Stimulated activated CD4-positive, alpha-beta T cell treated with anti-CD3 and anti-CD28 coated beads, TNF-alpha, amount 100 ng/mL, for 24 hours (primary cell): ENCODE data around the gene ACSF3.
A peak's percentile ranks its signal among the peaks of the same experiment; 100 is the strongest.

ENCODE experiments used
- DNase-seq, 3 experiments: peaks; one replicate each; pipeline ENCODE4 v3.0.0-alpha.2; 2020; ENCODE audit warnings: low read depth in 3 of 3

ACSF3 gene

DNA sequence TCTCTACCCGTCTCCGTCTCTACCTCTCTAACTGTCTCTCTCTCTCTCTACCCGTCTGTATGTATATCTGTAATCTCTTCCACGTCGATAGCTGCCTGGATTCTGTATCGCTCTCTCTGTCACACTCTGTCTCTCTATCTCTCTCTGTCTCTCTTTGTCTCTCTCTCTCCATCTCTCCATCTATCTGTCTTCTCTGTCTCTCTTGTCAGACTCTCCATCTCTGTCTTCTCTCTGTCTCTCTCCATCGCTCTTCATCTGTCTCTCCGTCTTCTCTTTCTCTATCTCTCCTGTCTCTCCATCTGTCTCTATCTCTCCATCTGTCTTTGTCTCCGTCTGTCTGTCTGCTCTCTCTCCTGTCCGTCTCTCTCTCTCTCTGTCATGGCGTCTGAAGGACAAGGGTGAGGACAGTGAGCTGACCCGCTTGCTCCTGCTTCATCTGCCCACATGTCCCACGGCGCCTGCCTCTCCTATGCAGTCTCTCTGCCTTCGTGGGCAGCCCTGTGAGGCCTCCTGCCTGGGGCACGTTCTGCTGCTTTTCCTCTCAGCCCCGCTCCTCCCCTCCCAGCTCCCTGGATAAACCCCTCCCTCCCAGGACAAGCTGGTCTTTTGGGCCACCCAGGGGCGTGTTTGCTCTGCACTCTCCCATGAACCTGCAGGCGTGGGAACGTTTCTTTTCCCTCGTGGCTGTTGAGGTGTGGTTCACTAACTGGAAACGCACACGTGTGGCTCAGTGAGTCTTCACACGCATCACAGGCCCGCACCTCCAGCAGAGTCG lies 18.9 kb downstream of the ACSF3 start:
- no peak for DNase-seq

DNA sequence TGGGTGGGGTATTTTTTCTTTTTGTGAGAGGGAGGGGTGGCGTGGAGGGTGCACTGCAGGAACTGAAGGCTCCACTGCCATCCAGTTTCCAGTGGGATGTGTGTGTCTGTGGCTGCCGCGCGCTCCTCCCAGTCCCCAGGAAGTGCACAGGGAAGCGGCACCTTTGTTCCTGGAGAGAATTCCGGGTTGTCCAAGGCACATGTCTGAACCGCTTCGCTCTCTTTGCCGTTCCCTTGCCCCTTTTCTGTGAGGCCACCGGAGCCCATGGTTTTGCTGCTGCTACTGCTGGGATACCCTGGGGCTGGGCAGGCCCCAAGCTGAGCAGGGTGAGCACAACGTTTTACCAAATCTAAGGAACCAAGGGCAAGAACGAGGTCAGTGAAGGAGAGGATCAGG lies 19.5 kb downstream of the ACSF3 start:
- no peak for DNase-seq

DNA sequence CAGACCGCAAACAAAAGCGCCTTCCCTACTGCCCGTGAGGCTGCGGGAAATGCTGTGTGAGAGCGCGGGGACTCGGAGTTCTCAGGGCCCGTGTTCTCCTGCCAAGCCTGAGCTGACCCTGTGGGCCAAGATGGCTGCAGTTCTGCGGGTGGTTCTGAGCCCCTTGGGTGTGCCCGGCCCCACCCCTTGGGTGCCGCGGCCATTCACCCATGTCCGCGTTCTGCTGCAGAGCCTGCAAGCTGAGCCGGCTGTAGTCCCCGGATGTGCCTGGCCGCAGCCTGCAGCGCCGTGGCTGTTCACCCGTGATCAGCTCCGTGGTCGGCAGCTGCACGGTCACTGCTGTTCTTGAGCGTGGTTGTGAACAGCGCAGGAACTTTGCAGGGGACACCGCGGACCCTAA lies 20.0 kb downstream of the ACSF3 start:
- DNase-seq: no peak

DNA sequence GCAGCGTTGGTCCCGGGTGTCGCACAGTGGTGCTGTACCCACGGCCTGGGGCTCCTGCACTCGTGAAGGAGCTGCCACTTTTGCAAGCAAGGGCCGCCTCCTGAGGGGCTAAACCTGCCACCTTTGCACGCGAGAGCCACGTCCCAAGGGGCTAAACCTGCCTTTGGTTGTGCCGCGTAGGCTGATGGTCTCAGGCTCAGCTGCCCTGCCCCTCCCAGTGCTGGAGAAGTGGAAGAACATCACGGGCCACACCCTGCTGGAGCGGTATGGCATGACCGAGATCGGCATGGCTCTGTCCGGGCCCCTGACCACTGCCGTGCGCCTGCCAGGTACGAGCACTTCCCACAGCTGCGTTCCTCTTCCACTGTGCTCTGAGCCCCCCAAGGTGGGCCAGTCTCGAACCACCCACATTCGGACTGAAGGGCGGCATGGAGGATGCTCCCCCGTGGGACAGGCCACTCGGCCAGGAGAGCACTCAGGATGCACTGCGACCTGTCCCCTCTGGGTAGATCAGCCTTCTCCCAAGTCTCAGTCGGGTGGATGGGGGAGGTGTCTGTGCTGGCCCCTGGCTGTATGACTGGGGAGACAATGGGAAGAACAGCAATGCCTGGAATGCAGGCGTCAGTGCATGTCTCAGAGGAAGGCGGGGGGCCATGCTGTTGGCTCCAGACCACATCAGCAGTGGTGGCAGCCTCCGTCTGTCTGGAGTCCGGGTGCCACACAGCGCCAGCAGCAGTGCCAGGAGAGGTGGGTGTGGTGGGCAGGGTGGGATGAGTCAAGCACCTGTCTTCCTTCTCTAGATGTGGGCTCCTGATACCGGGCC lies 20.7 kb downstream of the ACSF3 start:
- DNase-seq: no peak

DNA sequence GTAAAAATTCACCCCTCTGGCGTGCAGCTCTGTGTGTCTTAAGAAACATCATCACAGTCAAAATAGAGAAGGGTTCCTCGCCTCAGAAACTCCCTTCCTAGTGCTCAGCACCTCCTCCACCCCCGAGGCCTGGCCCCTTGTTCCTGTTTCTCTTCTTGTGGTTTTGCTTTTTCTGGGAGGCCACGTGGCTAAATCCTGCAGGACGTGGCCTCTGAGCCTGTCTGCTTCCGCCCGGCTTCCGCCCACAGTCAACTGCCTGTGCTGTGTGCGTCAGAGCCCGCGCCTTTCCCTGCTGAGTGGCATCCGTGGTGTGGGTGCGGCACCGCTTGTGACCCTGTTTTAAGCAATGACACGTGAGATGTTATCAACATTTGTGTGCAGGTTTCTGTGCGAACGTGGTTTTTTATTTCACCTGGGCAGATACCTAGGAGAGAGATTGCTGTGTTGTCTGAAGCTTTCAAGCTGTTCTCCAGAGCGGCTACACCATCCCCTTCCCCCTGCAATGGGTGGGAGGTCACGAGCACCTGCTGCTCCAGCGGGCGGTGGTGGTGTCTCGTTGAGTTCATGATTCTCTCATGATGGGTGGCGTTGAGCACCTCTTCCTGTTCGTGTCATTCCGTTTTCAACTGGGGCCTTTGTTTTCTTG lies 21.7 kb downstream of the ACSF3 start:
- peak; percentile 60 to 86 (median 73) for DNase-seq

DNA sequence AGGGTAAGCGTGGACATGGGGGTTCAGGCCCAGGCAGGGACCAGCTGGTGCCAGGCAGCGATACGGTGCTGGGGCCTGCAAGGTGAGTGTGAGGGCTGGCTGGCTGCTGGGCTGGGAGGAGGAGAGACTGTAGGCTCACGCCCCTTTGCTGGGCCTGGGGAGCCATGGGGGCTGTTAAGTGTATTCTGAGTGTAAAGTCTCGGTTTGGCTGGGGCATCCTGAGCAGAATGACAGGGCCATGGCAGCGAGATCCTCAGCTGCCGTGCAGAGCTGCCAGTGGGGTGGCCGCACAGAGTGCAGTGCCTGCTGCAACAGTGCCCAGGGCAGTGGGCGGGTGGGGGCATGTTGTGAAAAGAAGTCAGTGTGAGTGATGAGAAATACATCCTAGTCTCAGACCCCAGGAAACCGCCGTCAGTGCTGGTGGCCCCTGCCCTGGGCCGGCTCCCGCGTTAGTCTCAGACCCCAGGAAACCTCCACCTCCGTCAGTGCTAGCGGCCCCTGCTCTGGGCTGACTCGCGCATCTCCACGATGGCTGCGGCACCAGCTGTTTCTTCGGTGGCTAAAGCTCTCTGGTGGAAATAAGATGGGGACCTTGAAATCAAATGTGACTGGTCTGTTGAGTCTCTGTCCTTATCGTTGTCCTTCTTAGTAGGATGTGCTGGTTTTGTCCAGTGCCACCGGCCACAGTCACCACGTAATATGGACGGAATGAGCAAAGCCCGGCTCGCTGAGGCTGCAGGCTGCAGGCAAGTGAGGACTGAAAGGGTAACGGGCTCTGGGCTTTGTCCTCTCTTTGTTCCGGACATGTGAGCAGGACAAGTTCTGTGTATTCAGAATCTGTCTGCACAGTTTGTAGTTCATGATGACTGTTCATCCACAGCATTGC lies 22.9 kb downstream of the ACSF3 start:
- no peak for DNase-seq

DNA sequence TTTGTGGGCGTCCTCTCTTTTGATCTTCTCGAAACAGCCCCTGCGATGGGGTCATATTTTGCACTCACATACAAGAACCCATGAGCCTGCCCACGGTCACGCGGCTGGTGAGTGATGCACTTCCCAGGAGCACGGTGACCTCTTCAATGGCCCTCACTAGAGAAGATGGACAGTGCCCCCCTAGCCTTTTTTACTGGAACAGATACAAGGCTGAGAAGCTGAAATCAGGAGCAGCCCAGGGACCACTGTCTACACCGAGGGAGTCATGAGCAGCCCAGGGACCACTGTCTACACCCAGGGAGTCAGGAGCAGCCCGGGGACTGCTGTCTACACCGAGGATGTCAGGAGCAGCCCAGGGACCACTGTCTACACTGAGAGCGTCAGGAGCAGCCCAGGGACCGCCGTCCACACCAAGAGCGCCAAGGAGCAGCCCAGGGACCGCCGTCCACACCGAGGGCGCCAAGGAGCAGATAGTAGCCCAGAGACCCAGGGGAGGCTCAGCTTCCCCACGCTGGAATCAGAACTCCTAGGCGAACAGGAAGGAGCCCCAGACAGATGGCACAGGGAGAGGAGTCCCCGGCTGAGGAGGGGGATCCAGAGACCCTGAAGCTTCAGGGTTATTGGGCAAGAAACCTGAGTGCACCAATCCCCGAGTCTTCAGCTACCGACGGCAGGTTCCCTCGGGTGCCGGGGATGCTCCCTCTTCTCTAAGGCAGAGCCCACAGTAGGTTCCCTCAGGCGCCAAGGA lies 23.7 kb downstream of the ACSF3 start:
- no peak for DNase-seq

DNA sequence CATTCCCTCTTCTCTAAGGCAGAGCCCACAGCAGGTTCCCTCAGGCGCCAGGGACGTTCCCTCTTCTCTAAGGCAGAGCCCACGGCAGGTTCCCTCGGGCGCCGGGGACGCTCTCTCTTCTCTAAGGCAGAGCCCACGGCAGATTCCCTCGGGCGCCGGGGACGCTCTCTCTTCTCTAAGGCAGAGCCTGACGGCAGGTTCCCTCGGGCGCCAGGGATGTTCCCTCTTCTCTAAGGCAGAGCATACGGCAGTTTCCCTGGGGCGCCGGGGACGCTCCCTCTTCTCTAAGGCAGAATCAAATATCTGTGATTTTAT lies 24.3 kb downstream of the ACSF3 start:
- no peak for DNase-seq

DNA sequence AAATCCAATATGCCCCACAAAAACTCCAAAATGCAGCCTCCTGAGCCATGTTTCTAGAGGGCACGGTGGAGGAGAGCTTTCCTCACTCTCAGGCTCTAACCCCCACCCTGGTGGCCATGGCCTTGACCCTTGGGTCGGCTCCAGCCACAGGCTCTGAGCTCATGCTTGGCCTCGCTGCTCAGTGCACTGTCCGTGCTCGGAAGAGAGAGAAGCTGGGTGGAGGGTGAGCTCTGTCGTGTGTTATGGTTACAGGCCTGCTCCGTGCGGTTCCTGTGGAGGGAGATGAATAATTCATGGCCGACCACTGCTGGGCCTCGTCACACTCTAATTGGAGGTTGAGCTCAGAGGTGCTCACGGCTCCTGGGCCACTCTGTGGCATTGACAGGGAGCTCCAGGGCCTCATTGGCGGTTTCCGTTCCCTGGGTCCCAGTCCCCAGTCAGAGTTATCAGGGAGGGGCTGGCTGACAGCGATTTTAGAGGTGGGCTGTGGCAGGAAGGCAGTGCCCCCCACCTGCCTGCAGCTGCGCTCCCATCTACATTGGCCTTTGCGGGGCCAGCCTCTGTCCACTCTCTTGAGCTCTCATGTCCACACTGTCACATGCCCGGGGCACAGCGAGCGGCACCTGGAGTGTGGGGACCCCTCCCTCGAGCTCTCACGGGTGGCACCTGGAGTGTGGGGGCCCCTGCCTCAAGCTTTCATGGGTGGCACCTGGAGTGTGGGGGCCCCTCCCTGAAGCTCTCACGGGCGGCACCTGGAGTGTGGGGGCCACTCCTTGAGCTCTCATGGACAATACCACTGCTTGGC lies 24.9 kb downstream of the ACSF3 start:
- no peak for DNase-seq

DNA sequence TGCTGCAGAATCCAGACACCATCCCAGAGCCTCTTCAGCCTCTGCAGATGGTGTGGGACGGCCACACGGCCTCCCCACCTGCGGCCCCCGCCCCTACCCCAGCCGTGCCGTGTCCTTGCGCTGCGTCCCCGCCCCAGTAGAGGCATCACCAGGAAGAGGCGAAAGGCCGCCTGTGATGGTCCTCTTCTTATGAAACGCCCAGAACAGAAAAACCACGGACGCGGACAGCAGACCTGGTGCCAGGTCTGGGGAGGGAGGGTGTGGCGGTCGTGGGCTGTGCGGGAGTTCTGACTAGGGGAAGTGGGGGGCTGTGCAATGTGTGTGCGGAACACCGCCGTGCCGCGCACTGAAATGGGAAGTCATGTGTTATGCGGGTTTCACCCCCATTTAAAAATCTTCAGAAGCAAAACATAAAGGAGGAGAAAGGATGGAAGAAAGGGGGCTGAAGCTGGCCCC lies 25.5 kb downstream of the ACSF3 start:
- DNase-seq: no peak

DNA sequence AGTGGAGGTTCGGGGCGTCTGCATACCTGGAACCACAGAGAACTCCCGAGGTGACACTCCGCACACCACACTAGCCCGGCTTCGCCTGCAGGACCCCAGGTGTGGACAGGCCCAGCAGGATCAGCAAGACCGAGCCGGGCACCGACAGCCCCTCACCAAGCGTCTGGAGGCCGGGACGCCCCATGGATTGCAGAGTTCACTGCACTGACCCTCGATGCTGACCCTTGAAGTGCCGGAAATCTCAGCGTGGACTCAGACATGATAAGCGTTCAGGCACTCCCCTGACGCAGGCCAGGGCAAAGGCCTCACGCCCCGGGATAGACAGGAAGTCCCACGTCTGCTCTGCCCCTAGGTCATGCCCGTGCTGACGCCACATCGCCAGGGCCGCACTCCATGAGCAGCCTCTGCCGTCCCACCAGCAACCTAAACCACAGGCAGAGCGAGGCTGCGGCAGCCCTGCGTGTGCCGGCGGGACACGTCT lies 26.0 kb downstream of the ACSF3 start:
- no peak for DNase-seq

DNA sequence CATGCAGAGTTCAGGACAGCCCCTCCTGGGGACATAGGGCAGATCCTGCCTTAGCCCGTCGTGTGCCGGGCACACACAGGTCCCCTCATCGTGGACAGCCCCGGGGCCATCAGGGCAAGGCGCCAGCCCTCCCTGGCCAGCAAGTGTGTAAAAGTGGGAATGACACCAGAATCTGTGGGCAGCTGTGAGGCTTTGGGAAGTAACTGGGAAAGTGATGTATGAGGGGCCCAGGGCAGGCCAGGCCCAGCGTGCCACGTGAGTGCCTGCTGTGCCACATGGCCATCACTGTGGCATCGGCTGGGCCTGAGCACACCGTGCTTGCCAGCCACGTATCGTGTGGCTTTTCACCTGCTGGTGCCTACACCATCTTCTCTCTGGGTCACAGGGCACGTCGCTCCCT lies 26.6 kb downstream of the ACSF3 start:
- DNase-seq: no peak

DNA sequence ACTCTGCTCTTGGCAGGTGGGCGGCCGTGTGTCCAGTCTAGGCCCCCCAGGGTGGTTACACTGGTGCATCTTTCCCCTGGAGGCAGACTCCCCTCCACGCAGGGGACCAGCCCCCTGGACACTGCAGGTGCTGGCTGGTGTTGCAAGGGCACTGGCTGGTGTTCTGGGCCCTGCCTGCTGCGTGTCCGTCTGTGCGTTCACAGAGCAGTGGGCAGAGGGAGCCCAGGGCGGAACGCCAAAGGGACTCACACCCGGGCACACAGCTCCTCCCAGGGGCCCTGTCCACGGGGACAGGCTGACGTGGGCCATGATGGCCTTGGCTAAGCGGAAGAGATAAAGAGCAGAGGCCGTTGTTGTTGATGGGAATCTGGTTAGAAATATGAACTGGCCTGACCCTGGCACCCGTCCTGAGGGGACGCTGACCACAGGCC lies 27.3 kb downstream of the ACSF3 start:
- no peak for DNase-seq

DNA sequence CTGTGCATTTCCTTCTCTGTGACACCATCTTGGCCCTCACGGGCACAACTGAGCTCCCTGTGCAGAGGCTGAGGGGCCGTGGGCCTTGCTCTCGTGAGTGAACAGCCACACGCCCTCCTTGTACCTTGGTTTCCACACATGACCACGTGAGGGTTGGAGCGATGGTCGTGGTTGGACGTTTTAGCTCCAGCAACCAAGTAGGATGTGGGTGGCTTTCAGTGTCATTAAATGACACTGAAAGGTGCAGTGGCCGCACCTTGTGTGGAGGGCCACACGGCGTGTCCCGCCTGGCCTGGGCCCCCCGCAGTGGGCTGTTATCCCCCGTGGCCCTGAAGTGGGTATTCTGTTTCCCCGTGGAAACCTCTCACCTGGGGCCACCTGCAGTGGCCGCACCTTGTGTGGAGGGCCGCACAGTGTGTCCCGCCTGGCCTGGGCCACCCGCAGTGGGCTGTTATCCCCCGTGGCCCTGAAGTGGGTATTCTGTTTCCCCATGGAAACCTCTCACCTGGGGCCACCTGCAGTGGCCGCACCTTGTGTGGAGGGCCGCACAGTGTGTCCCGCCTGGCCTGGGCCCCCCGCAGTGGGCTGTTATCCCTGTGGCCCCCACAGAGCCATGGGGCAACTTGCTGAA lies 28.2 kb downstream of the ACSF3 start:
- no peak for DNase-seq

DNA sequence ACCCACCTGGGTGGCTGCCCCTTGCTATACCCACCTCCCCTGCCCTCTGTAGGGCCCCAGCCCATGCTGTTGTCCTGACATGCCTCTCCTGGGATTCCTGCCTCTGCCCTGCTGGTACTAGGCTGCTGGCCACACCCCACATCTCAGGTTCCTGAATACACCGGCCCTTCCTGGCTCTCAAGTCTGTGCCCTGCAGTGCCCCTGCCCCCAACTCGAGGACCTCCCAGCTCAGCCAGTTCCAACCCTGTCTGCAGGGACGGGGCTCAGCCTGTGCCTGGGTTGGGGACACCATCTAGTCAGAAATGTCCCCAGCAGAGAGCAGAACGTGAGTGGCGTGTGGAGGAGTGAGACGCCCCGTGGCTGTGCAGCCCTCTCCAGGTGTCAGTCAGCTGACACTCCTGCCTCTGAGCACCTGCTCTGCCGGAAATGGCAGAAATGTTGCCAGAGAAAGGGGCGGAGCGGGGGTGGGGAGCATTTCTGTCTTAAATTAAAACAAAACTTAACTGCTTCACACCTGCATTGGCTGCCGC lies 28.7 kb downstream of the ACSF3 start:
- DNase-seq: peak in 2 of 3 experiments; percentile 10 to 28

DNA sequence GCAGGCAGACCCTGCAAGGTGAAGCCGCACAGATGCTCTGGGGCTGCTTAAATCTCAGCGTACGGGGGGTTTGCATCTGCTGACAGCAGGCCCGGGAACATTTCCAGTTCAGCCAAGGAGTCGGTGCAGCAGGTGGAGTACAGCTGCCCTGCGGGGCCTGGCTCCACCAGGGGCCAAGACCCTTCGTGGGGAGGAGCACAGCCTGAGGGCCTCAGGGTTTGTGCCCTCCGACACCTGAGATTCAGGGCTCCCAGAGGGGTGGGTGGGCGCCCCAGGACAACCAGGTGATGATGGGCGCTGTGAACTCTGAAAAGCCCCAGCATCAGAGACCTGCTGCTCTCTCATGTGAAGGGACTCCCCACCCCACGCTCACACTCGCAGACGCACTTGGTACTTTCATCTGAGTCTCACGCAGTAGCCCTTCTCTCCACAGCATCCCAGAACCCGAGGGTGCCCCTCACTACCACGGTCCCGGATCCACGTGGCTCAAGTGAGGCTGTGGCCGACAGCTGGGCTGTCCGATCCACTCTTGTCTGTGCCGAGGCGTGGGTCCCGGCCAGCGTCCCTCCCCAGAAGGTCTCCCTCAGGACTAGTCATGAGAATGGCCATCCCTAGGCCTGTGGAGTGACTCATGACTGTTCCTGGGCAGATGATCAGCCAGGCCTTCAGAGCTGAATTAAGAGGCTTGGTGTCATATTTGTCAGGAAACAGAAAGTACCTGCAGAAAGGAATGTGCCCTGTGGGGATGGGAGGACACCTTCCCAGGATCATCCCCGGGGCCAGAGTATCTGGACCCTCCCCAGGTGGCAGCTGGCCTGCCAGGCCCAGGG lies 29.6 kb downstream of the ACSF3 start:
- DNase-seq: no peak

DNA sequence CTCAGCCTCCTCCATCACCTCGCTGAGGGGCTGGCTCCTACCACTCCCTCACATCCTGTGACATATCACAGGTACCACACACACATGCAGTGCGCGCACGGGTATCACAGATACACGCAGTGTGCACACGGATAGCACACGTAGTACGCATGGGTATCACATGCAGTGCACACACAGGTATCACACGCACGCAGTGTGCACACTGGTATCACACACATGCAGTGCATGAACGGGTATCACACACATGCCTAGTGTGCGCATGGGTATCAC lies 30.1 kb downstream of the ACSF3 start:
- no peak for DNase-seq

DNA sequence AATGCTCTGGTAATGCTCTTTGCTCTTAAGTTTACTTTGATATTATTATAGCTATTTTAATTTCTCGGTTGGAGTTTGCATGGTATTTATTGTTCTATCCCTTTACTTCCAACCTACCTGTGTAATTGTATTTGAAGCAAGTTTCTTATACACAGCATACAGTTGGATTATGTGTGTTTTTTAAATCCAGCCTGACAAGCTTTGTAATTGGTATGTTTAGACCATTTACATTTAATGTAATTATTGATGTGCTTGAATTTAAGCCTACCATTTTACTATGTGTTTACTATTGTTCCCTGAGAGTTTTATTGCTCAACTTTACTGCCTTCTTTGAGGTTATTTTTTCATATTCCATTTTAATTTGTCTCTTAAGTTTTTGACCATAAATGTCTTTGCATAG lies 35.7 kb downstream of the ACSF3 start:
- no peak for DNase-seq

DNA sequence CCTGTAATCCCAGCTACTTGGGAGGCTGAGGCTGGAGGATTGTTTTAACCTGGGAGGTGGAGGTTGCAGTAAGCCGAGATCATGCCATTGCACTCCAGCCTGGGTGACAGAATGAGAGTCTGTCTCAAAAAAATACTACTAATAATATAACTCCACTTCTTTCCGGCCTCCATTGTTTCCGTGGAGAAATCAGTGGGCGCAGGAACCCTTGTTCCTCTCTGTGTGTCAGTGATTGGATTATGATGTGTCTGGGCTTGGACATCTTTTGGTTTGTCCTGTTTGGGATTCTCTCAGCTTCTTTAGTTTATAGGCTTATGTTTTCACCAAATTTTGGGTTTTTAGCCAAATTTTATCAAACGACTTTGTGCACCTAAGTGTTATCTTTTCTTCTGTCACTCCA lies 36.8 kb downstream of the ACSF3 start:
- DNase-seq: no peak
